ENCODE data around the gene RNF123.

Gene RNF123

GRCh38 chr3:49650177-49650576 lies 39.2 kb upstream of the RNF123 start:
- Histone ChIP-seq H3K4me3 (ENCODE audit: low read depth, low read length, poor library complexity, severe bottlenecking) (no peak overlapping the region), H3K36me3 (ENCODE audit: insufficient read depth, low read length) (no peaks in the 10 kb centered on the region), H3K27me3 (ENCODE audit: insufficient read depth, low read length) (peaks cover 6% of the 10 kb centered on the region; the same call in 1 of the 2 replicates), H2AFZ (ENCODE audit: low read length) (no peak overlapping the region), H3K79me2 (ENCODE audit: insufficient read depth, low read length) (no peaks in the 10 kb centered on the region), H4K20me1 (ENCODE audit: insufficient read depth, low read length) (no peaks in the 10 kb centered on the region), H3K9me3 (ENCODE audit: low read length) (no peaks in the 10 kb centered on the region), H3K9me2 (ENCODE audit: low read depth, low read length) (no peaks in the 10 kb centered on the region), H3K9ac (ENCODE audit: low read length) (no peak overlapping the region), H3K27ac (ENCODE audit: low read depth, low read length, poor library complexity, severe bottlenecking) (no peak overlapping the region), H3F3A (ENCODE audit: insufficient read depth, low read length) (no peaks in the 10 kb centered on the region), H3K4me2 (ENCODE audit: low read length) (no peak overlapping the region), H3K4me1 (ENCODE audit: insufficient read depth, low read length, severe bottlenecking) (no peaks in the 10 kb centered on the region)
- TF ChIP-seq EZH2 (IDR thresholded peaks at IDR 0.05; ENCODE audit: borderline replicate concordance, low read length) (no peak), CTCF (IDR thresholded peaks at IDR 0.05; ENCODE audit: low read length) (no peak)

- no peak overlapping the region for H3K27ac ChIP-seq (ENCODE audit: low read depth, low read length, poor library complexity, severe bottlenecking)
- H3K27me3 ChIP-seq (ENCODE audit: insufficient read depth, low read length): peaks cover 6% of the 10 kb centered on the region; the same call in 1 of the 2 replicates
- no peak overlapping the region for H3K4me2 ChIP-seq (ENCODE audit: low read length)
- no peaks in the 10 kb centered on the region for H3F3A ChIP-seq (ENCODE audit: insufficient read depth, low read length)
- H3K9me2 ChIP-seq (ENCODE audit: low read depth, low read length): no peaks in the 10 kb centered on the region
- no peaks in the 10 kb centered on the region for H4K20me1 ChIP-seq (ENCODE audit: insufficient read depth, low read length)
- H3K9ac ChIP-seq (ENCODE audit: low read length): no peak overlapping the region
- H3K79me2 ChIP-seq (ENCODE audit: insufficient read depth, low read length): no peaks in the 10 kb centered on the region
- H3K4me3 ChIP-seq (ENCODE audit: low read depth, low read length, poor library complexity, severe bottlenecking): no peak overlapping the region
- TF ChIP-seq CTCF (IDR thresholded peaks at IDR 0.05; ENCODE audit: low read length): no peak
- TF ChIP-seq EZH2 (IDR thresholded peaks at IDR 0.05; ENCODE audit: borderline replicate concordance, low read length): no peak
- no peaks in the 10 kb centered on the region for H3K9me3 ChIP-seq (ENCODE audit: low read length)
- no peaks in the 10 kb centered on the region for H3K36me3 ChIP-seq (ENCODE audit: insufficient read depth, low read length)
- H2AFZ ChIP-seq (ENCODE audit: low read length): no peak overlapping the region
- no peaks in the 10 kb centered on the region for H3K4me1 ChIP-seq (ENCODE audit: insufficient read depth, low read length, severe bottlenecking)
Observed at GRCh38 chr3:49650637-49651036, 38.7 kb upstream of the RNF123 start.

GRCh38 chr3:49652218-49652902 lies 37.0 kb upstream of the RNF123 start:
- no peaks in the 10 kb centered on the region for H3K9me2 ChIP-seq (ENCODE audit: low read depth, low read length)
- no peaks in the 10 kb centered on the region for H3K9me3 ChIP-seq (ENCODE audit: low read length)
- H3K4me1 ChIP-seq (ENCODE audit: insufficient read depth, low read length, severe bottlenecking): no peaks in the 10 kb centered on the region
- H3K27ac ChIP-seq (ENCODE audit: low read depth, low read length, poor library complexity, severe bottlenecking): no peak overlapping the region
- no peaks in the 10 kb centered on the region for H4K20me1 ChIP-seq (ENCODE audit: insufficient read depth, low read length)
- no peaks in the 10 kb centered on the region for H3K36me3 ChIP-seq (ENCODE audit: insufficient read depth, low read length)
- H3K4me3 ChIP-seq (ENCODE audit: low read depth, low read length, poor library complexity, severe bottlenecking): no peak overlapping the region
- no peaks in the 10 kb centered on the region for H3K79me2 ChIP-seq (ENCODE audit: insufficient read depth, low read length)
- peaks cover 3% of the 10 kb centered on the region; the same call in 1 of the 2 replicates for H3K27me3 ChIP-seq (ENCODE audit: insufficient read depth, low read length)
- TF ChIP-seq EZH2 (IDR thresholded peaks at IDR 0.05; ENCODE audit: borderline replicate concordance, low read length) (no peak), CTCF (IDR thresholded peaks at IDR 0.05; ENCODE audit: low read length) (no peak)
- no peak overlapping the region for H2AFZ ChIP-seq (ENCODE audit: low read length)
- H3K4me2 ChIP-seq (ENCODE audit: low read length): no peak overlapping the region
- no peaks in the 10 kb centered on the region for H3F3A ChIP-seq (ENCODE audit: insufficient read depth, low read length)
- no peak overlapping the region for H3K9ac ChIP-seq (ENCODE audit: low read length)

All from OCI-LY1 (cell line).